Amygdala (tissue), 56 donors: ENCODE data around the gene IGF1R.
A peak's percentile ranks its signal among the peaks of the same experiment; 100 is the strongest.

Source experiments
- DNase-seq, 56 donors: peaks; one replicate each; lab custom pipeline; 2025; lab: John Stamatoyannopoulos, UW

IGF1R gene

GRCh38 chr15:98896802-98897732 lies 248.7 kb downstream of the IGF1R start:
- DNase-seq: no peak

DNA sequence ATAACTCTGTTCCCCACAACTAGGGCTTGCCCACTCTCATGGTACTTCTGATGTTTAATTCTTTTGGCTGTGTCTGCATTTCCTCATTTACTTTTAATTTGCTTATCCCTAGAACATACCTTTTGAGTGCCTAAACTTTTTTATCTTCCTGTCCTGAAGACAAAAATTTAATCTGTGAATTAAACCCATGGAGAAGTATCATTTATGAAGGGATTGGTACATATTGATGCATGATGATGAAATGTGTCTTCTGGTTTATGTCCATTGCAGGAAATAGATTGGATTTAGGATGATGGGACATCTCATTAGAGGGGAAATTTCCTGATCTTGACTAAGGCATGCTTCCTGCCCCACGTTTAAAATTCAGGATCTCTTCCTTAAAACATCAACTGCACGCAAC lies 249.8 kb downstream of the IGF1R start:
- no peak for DNase-seq

- no peak for DNase-seq
Observed at GRCh38 chr15:98899272-98900021, 251.1 kb downstream of the IGF1R start.

DNA sequence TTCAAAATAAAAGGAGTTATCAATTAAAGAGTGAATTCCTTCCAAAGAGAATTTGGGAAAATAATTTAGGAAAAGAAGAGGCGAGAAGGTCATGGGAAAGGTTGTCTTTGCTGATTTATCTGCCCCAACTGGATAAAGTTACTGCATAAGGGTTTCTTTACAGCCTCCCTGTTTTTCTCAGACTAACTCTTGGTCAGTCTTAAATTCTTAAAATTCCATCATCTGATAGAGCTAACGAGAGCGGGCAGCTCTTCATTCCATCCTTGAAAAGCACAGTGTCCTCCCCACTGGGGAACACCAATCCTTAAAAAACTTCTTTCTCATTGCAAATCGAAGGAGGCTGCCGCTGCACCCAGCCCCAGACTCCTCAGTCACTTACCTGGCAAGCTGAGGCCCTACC lies 252.0 kb downstream of the IGF1R start:
- DNase-seq: no peak

DNA sequence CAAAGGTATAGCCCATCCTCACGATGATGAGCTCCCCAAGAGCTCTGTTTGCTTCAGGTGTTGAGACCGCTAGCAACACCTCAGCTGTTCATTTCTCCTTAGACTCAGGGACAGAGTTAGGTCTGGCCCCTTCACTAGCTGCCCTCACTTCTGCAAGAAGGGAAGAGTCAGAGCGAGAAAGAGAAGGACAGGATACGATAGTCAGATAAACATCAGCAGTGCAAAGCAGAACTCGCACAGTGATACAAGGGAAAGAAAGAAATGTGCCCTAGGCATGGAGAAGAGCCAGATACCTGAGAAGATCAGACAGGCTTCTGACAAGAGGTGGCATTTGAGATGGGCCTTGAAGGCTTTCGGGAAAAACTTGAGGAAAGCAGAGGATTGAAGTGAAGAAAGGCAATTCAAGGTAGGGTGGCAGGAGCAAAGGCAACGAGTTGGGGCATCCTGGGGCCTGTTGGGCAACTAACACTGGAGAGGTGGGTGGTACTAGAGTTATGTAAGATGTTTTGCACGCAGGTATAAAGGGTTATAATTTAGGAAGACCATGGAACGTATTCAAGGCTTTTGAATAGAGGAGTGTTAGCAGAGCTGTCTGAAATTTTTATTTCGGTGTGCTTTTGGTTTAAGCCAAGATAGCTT lies 253.2 kb downstream of the IGF1R start:
- no peak for DNase-seq

DNA sequence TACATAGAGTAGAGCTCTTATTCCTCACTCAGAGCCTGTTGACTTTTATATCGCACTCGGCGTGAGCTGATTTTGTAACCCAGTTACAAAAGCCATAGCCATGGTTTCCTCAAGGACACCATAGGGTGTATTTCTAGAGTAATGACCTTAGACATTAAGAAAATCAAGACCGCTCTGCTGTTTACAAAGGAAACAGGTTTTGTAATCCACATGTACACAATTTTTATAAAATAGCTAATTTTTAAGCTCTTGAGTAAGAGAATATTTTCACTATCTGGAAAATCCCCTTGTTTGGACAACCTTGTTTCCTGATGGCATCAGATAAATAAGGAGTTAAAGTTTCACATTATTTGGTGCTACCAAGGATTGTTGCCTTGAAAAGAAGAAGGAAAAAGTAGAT lies 254.6 kb downstream of the IGF1R start:
- no peak for DNase-seq

DNA sequence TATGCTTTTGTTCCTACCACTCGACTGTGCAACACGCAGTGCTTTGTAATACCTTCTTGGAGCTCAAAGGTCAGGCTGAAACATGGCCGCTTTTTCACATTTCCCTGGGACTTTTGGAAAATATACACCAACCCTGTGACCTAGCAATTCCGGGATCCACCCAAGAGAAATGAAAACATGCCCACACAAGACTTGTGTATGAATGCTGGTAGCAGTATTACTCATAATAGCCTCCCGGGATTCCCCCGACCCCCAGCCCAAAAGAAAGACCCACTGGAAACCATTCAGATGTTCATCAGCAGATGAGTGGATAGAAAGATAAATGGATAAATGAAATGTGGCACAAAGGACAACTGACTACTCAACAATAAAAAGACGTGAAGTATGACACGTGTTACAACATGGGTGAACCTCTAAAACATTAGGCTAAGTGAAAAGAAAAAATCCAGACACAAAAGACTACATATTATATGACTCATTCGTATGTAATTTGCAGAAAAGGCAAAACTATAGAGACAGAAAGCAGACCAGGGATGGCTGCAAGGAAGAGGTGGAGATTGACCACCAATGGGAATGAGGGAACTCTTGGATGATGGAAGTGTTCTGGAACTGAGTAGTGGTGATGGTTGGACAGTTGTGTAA lies 255.2 kb downstream of the IGF1R start:
- DNase-seq: no peak

- DNase-seq: peak in 33 of 56 donors; percentile 5 to 65 (median 26)
Observed at GRCh38 chr15:98904544-98904943, 256.2 kb downstream of the IGF1R start.

DNA sequence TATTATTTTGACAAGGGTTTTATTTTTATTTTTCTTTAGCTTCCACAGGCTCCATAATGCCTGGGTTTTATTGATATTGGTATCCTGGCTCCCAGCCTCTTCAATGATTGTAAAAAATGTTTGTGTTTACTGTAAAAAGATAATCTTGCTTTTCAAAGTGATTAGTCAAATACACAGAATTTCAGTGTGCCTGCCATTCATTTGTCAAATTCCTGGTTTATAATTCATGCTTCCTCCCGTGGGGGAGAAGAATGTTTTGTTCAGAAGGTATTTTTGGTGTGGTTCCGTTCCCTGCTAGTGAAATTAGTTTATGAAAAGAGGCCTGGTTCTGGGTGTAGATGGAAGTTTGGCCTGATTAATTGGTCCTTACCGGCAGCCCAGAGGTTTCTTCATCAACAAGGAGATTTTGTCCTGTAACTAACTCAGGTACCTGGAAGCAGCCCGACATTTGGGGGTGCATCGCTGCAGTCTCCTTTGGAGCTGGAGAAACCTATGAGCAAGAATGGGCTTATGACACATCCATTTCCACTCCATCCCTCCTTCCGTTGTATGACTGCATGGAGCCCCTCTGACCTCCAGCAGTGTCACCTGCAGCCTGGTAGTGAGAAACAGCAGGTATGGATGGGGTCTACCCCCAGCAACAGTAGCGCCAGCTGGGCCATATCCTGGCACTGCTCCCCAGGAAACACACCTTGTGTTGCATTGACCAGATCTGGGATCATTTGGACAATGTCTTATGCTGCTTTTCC lies 257.8 kb downstream of the IGF1R start:
- DNase-seq: no peak

DNA sequence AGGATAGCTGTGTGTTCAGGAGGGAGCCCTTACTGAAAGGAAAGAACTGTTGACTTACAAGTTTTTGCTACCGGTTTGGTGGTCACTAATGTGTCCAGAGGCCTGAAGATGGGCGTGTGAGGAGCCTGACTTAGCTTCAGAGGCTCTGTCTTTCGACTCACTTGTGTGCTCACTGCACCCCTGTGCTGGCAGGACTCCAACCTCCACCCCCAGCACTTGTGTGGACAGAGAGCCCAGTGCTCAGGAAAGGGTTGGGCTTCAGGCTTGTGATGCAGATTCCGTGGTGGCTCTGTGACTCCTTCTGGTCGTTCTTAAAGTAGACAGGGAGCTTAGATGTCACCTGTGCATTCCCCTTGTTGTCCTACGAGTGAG lies 258.4 kb downstream of the IGF1R start:
- DNase-seq: peak in 1 of 56 donors; percentile 7

DNA sequence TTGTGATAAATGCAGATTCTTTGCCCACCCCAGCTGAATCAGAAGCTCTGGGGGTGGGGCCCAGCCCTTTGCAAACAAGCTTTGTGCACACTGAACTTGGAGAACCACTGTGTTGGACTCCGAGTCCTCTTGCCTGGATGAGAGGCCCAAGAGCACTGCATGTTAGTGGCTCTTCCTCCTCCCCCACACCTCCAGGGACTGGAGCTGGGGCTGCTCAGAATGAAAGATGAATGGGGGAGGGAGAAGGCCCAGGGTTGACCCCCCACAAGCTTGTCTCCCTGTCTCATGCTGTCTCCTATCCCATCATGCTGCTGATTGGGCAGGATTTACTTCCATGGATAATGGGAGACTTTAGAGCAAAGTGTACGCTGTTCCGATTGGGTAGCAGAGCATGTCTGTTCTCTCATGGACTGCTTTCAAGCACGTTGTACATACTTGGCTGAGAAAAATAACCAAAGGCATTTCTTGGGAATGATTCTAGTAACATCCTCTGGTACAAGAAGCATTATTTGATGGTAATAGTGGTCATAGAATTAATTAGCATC lies 259.7 kb downstream of the IGF1R start:
- DNase-seq: no peak

DNA sequence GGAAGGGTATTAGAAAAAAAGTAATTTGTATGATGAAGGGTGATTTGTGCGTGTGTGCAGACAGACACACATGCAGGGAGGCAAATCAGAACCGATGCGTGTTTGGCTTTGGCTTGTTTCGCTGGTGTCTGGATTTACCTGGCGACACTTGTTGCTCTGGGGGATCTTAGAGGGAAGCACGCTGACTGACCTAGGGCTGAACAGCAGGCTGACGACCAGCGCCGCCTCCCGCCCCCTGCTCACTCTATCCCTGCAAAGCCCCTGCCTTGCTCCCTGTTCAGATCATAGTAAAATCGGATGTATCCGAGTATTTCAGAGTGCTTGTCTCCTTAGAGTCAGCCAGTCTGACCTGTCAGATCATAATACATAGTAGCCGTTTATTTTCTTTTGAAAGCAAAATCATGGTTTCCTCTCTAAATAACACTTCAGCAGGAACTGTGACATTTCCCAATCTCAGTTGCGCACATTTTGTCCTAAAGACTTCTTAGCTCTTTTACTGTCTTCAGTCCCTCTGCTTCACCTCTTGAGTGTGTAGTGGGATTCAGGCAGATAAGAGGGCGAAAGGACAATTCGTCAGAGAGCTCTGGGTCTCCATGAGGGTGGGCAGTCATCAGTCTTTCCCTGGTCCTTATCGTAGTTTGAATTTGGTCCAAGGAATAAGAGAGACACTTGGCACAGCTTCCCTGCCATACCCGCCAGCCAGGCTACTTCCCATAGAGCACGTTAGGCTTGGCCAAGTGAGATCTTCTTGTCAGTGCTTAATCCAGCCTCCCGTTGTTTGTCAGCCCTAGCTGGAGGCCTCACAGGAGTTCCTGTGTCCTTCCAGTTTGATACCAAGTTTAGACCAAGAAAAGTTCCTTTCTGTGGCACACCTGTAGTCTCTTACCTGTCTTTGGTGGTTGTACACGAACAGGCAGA lies 261.9 kb downstream of the IGF1R start:
- DNase-seq: no peak

DNA sequence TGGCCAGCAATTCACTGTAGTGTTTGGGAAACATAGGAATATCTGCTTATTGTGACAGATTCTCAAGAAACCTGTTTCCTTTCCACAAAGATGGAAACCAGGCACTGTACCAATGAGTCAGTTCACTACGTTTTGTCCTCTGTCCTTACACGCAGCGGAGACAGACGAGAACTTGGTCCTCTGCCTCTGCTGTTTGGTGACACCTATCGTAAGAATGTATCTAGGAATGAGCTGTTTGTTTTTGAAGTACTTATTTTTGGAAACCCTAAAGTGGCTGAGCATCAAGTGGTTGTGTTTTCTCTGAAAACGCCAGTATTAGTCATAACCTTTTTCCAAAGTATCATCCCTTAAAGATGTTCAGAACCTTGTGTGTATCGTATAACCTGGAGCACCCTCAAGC lies 266.3 kb downstream of the IGF1R start:
- DNase-seq: peak in 1 of 56 donors; percentile 13

GRCh38 chr15:98916826-98917225 lies 268.5 kb downstream of the IGF1R start:
- no peak for DNase-seq

GRCh38 chr15:98917417-98917816 lies 269.1 kb downstream of the IGF1R start:
- no peak for DNase-seq

GRCh38 chr15:98920091-98920880 lies 271.9 kb downstream of the IGF1R start:
- DNase-seq: peak in 2 of 56 donors; percentile 14

- peak in 35 of 56 donors; percentile 7 to 68 (median 32) for DNase-seq
Observed at GRCh38 chr15:98923171-98923570, 274.8 kb downstream of the IGF1R start.

DNA sequence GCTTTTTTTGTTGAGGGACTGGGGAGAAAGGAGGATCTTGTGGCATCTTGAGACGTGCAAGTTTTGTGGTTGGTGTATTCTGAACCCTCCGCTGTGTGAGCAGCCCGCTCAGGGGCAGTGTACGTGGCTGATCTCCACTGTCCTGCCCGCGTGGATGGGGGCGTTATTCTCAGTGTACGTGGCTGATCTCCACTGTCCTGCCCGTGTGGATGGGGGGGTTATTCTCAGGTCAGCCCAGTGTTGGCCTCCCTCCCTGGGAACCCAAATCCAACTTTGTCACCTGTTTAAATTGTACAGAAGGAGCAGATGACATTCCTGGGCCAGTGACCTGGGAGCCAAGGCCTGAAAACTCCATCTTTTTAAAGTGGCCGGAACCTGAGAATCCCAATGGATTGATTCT lies 275.2 kb downstream of the IGF1R start:
- no peak for DNase-seq
